DOHH2 (cell line): ENCODE results near the gene CAMTA1.

Source experiments
- H3F3A ChIP-seq: fragments of 200-600 bp; sonication (generic), shearing (Covaris generic); 2 replicates; pipeline ENCODE4 v1.6.0; 2016; ENCODE audit warnings: antibody characterized with exemption, mild to moderate bottlenecking; ENCODE audit not compliant: control insufficient read depth, insufficient read depth
- H3K27ac ChIP-seq: fragments of 200-600 bp; sonication (generic); 2 replicates; pipeline ENCODE4 v1.5.1; 2014; ENCODE audit warnings: low read depth, mild to moderate bottlenecking, low read length, moderate library complexity
- H3K27me3 ChIP-seq: fragments of 200-600 bp; sonication (generic); 2 replicates; pipeline ENCODE4 v1.6.1; 2014; ENCODE audit warnings: mild to moderate bottlenecking, low read length, mixed read lengths; ENCODE audit not compliant: control insufficient read depth
- H3K36me3 ChIP-seq: fragments of 200-600 bp; sonication (generic); 2 replicates; pipeline ENCODE4 v1.6.1; 2014; ENCODE audit warnings: mild to moderate bottlenecking, low read length, moderate library complexity, mixed read lengths; ENCODE audit not compliant: control insufficient read depth
- H3K4me1 ChIP-seq: fragments of 200-600 bp; sonication (generic); 2 replicates; pipeline ENCODE4 v1.6.1; 2014; ENCODE audit warnings: mild to moderate bottlenecking, low read length, mixed read lengths; ENCODE audit not compliant: control insufficient read depth
- H3K4me2 ChIP-seq: fragments of 200-600 bp; sonication (generic); 2 replicates; pipeline ENCODE4 v1.6.0; 2014; ENCODE audit warnings: mild to moderate bottlenecking, low read length, moderate library complexity
- H3K4me3 ChIP-seq: fragments of 200-600 bp; sonication (generic); 2 replicates; pipeline ENCODE4 v1.5.1; 2014; ENCODE audit warnings: mild to moderate bottlenecking, low read length, mixed read lengths
- H3K79me2 ChIP-seq: fragments of 200-600 bp; sonication (generic); 2 replicates; pipeline ENCODE4 v1.6.1; 2014; ENCODE audit warnings: mild to moderate bottlenecking, low read length, mixed read lengths; ENCODE audit not compliant: control insufficient read depth
- H3K9me2 ChIP-seq: fragments of 200-600 bp; sonication (generic); replicated peaks from 2 replicates; pipeline ENCODE4 v1.6.1; 2014; ENCODE audit warnings: mild to moderate bottlenecking, low read length, mixed read lengths; ENCODE audit not compliant: control insufficient read depth
- H3K9me3 ChIP-seq: fragments of 200-600 bp; sonication (generic); 2 replicates; pipeline ENCODE4 v1.6.1; 2014; ENCODE audit warnings: antibody characterized with exemption, low read length, mixed read lengths; ENCODE audit not compliant: control insufficient read depth, insufficient read depth
- H4K20me1 ChIP-seq: fragments of 200-600 bp; sonication (generic); 2 replicates; pipeline ENCODE4 v1.6.0; 2014; ENCODE audit warnings: low read depth, mild to moderate bottlenecking, antibody characterized with exemption, low read length, moderate library complexity; ENCODE audit not compliant: control insufficient read depth, insufficient read depth
- EZH2phosphoT487 ChIP-seq: fragments of 200-600 bp; sonication (generic); IDR thresholded peaks from 2 replicates; pipeline ENCODE4 v1.6.1; 2017; ENCODE audit warnings: borderline replicate concordance, mild to moderate bottlenecking, antibody characterized with exemption, low read length, moderate library complexity, mixed read lengths
- TF ChIP-seq, protein P1 (sequence below): fragments of 200-600 bp; sonication (generic); IDR thresholded peaks from one replicate; pipeline ENCODE4 v1.5.1; 2014; ENCODE audit warnings: antibody characterized with exemption, mild to moderate bottlenecking, low read depth, low read length; ENCODE audit not compliant: poor library complexity, severe bottlenecking

Gene CAMTA1

GRCh38 chr1:7014640-7014930 is 229.3 kb downstream of the CAMTA1 start:
- H3K4me2 ChIP-seq = no peak overlapping the region
- H3K27me3 ChIP-seq = peaks cover under 1% of the 10 kb centered on the region; the same call in 1 of the 2 replicates
- H3K4me1 ChIP-seq = no peaks in the 10 kb centered on the region
- TF ChIP-seq, protein P1, sequence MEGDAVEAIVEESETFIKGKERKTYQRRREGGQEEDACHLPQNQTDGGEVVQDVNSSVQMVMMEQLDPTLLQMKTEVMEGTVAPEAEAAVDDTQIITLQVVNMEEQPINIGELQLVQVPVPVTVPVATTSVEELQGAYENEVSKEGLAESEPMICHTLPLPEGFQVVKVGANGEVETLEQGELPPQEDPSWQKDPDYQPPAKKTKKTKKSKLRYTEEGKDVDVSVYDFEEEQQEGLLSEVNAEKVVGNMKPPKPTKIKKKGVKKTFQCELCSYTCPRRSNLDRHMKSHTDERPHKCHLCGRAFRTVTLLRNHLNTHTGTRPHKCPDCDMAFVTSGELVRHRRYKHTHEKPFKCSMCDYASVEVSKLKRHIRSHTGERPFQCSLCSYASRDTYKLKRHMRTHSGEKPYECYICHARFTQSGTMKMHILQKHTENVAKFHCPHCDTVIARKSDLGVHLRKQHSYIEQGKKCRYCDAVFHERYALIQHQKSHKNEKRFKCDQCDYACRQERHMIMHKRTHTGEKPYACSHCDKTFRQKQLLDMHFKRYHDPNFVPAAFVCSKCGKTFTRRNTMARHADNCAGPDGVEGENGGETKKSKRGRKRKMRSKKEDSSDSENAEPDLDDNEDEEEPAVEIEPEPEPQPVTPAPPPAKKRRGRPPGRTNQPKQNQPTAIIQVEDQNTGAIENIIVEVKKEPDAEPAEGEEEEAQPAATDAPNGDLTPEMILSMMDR = no peak
- H3F3A ChIP-seq = no peaks in the 10 kb centered on the region
- H3K79me2 ChIP-seq = no peaks in the 10 kb centered on the region
- no peaks in the 10 kb centered on the region for H3K36me3 ChIP-seq
- H3K9me3 ChIP-seq = no peaks in the 10 kb centered on the region
- no peaks in the 10 kb centered on the region for H3K9me2 ChIP-seq
- no peak overlapping the region for H3K4me3 ChIP-seq
- no peak overlapping the region for H3K27ac ChIP-seq
- no peaks in the 10 kb centered on the region for H4K20me1 ChIP-seq

DNA sequence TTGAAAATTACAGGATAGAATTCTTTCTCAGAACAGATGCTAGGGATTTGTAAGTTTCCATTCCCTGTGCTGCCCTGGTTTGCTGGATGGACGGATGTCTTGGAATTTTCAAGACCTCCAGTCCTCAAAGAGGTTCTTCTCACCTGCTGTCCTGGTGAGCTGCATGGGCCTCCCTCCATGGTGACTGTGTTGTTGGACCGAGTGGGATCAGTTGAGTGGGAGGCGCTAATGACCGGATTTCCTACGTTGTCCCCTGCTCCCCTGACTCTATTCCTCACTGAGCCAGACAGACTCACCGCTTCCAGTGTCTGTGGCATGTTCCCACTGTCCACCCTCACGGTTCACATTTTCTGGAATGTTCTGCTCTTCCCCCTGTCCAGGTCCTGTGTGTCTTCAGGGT is 229.8 kb downstream of the CAMTA1 start:
- H3K36me3 ChIP-seq = no peaks in the 10 kb centered on the region
- peaks cover 3% of the 10 kb centered on the region; the same call in 1 of the 2 replicates for H3K27me3 ChIP-seq
- H3K9me2 ChIP-seq = no peaks in the 10 kb centered on the region
- H4K20me1 ChIP-seq = no peaks in the 10 kb centered on the region
- H3K79me2 ChIP-seq = no peaks in the 10 kb centered on the region
- H3K9me3 ChIP-seq = no peaks in the 10 kb centered on the region
- H3K27ac ChIP-seq = no peak overlapping the region
- TF ChIP-seq, protein P1 = no peak
- TF ChIP-seq EZH2phosphoT487 = no peak
- no peaks in the 10 kb centered on the region for H3K4me1 ChIP-seq
- H3F3A ChIP-seq = no peaks in the 10 kb centered on the region
- no peak overlapping the region for H3K4me3 ChIP-seq
- H3K4me2 ChIP-seq = no peak overlapping the region

DNA sequence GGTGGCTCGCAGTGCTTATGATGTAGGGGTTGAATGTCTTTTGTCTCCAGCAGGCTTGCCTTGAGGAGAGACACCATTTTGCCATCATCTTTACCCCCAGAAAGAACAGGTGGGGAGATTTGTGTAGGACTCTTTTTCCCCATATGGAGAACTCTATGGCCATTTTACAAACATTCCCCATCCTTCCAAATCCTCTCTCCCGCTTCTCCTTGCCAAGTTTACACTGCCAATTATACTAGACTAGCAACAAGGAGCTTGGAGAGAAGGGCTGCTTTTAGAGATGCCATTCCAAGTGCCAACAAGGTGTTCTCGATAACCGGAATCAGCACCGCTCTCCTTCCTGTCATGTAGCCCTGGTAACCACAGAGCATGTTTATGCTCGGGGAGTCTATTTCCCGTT is 233.1 kb downstream of the CAMTA1 start:
- TF ChIP-seq, protein P1 = no peak
- no peak for TF ChIP-seq EZH2phosphoT487
- no peaks in the 10 kb centered on the region for H4K20me1 ChIP-seq
- no peaks in the 10 kb centered on the region for H3K4me1 ChIP-seq
- H3K79me2 ChIP-seq = no peaks in the 10 kb centered on the region
- peaks cover 16% of the 10 kb centered on the region; the same call in 1 of the 2 replicates for H3K27me3 ChIP-seq
- H3K9me2 ChIP-seq = no peaks in the 10 kb centered on the region
- no peak overlapping the region for H3K4me3 ChIP-seq
- H3K9me3 ChIP-seq = no peaks in the 10 kb centered on the region
- H3K36me3 ChIP-seq = no peaks in the 10 kb centered on the region
- H3F3A ChIP-seq = no peaks in the 10 kb centered on the region
- no peak overlapping the region for H3K27ac ChIP-seq
- H3K4me2 ChIP-seq = no peak overlapping the region

DNA sequence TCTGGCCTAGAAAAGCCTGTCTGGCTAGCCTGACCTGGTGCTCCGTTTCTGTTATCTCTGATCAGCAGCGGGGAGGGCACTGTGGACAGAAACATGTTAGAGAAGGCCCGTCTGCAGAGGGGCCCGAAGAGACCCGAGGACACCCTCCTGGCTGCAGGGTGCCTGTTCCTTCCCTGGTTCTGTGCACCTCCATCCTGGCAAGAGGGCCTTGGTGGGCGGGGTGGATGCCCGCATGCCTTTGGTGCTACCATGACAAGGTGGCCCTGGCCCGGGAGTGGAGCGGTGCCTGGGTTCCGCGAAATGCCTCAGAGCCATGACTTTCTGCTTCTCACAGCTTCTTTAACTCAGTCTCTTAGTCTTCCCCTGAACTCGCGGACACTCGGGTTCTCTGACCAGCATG is 233.6 kb downstream of the CAMTA1 start:
- H3K9me2 ChIP-seq = no peaks in the 10 kb centered on the region
- H3K27ac ChIP-seq = no peak overlapping the region
- no peaks in the 10 kb centered on the region for H3K36me3 ChIP-seq
- no peaks in the 10 kb centered on the region for H3K9me3 ChIP-seq
- no peaks in the 10 kb centered on the region for H3K4me1 ChIP-seq
- no peaks in the 10 kb centered on the region for H3K79me2 ChIP-seq
- H3K4me3 ChIP-seq = no peak overlapping the region
- no peak for TF ChIP-seq EZH2phosphoT487
- TF ChIP-seq, protein P1 = no peak
- H3K27me3 ChIP-seq = peaks cover 16% of the 10 kb centered on the region; the same call in 1 of the 2 replicates
- no peaks in the 10 kb centered on the region for H4K20me1 ChIP-seq
- no peaks in the 10 kb centered on the region for H3F3A ChIP-seq
- H3K4me2 ChIP-seq = no peak overlapping the region
